Thyroid gland (tissue), 4 donors: ENCODE results near the gene ARFGAP2.

Experiments used
- POLR2A ChIP-seq, 2 donors: fragments of 450-650 bp; IDR thresholded peaks; one replicate each; pipeline ENCODE4 v1.6.1; 2017; ENCODE audit warnings: antibody characterized with exemption in 2 of 2, mild to moderate bottlenecking in 2 of 2, moderate library complexity in 1 of 2
- TF ChIP-seq, protein P1 (sequence below), 6 experiments: fragments of 200-600 bp in 3 of 6; fragments of 450-650 bp in 3 of 6; sonication (generic) in 3 of 6; IDR thresholded peaks; one replicate each; pipeline ENCODE4 v1.5.1; 2016 to 2019; ENCODE audit warnings: antibody characterized with exemption in 6 of 6, mild to moderate bottlenecking in 2 of 6, inconsistent platforms in 1 of 6, moderate library complexity in 1 of 6

DNA sequence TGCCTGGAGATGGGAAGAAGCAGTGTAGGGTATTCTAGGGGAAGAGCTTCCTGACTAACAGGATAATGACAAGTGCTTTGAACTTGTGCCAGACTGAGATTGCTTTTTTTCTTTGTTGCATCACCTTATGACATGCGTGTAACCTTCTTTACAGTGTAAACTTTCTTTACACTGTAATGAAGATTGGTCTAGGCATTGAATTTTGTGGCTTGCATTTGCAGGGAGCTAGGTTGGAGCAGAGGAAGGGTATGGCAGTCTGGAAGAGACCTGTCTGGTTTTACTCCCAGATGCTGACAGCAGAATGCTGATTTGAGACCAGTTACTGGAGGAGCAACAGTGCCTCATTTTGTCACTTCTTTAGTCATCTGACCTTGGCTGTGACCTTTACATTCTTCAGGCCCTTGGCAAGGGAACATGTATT, 43.7 kb upstream of the ARFGAP2 start:
- no peak for TF ChIP-seq POLR2A (IDR thresholded peaks at IDR 0.05)
- TF ChIP-seq, protein P1, sequence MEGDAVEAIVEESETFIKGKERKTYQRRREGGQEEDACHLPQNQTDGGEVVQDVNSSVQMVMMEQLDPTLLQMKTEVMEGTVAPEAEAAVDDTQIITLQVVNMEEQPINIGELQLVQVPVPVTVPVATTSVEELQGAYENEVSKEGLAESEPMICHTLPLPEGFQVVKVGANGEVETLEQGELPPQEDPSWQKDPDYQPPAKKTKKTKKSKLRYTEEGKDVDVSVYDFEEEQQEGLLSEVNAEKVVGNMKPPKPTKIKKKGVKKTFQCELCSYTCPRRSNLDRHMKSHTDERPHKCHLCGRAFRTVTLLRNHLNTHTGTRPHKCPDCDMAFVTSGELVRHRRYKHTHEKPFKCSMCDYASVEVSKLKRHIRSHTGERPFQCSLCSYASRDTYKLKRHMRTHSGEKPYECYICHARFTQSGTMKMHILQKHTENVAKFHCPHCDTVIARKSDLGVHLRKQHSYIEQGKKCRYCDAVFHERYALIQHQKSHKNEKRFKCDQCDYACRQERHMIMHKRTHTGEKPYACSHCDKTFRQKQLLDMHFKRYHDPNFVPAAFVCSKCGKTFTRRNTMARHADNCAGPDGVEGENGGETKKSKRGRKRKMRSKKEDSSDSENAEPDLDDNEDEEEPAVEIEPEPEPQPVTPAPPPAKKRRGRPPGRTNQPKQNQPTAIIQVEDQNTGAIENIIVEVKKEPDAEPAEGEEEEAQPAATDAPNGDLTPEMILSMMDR (IDR thresholded peaks at IDR 0.05): no peak
